ENCODE results near the gene ZPBP2. TPM values are rescaled to one million over a fixed set of nuclear protein-coding genes. Genes with fewer than 3 reads are reported as not detected.

ZPBP2 gene
- total RNA-seq, 6 experiments from 2014 or later = not detected

DNA sequence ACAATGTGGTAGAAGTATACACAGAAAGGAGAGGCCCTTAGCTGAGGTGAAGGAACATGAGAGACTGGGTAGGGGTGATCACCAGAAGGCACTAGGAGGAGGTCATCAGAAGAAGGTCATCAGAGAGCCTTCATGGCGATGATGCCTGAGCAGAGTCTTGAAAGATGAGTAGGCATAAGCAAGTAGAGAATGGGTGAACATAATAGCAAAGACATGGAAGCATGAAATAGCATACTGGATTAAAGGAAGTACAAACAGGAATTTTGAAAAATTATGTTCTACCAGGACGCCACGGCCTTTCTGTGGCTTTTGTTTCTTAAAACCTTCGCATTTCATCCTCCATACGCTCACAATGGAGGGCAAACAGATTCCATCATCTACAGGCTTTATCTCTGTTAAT, 6.8 kb upstream of the ZPBP2 start:
- no peaks in the 10 kb centered on the region for H3K4me1 Mint-ChIP-seq (ENCODE audit: low read depth)
- TF ChIP-seq, protein P1, sequence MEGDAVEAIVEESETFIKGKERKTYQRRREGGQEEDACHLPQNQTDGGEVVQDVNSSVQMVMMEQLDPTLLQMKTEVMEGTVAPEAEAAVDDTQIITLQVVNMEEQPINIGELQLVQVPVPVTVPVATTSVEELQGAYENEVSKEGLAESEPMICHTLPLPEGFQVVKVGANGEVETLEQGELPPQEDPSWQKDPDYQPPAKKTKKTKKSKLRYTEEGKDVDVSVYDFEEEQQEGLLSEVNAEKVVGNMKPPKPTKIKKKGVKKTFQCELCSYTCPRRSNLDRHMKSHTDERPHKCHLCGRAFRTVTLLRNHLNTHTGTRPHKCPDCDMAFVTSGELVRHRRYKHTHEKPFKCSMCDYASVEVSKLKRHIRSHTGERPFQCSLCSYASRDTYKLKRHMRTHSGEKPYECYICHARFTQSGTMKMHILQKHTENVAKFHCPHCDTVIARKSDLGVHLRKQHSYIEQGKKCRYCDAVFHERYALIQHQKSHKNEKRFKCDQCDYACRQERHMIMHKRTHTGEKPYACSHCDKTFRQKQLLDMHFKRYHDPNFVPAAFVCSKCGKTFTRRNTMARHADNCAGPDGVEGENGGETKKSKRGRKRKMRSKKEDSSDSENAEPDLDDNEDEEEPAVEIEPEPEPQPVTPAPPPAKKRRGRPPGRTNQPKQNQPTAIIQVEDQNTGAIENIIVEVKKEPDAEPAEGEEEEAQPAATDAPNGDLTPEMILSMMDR (IDR thresholded peaks at IDR 0.05) = no peak
- no peak overlapping the region for H3K27ac Mint-ChIP-seq
- DNase-seq = no peak
- H3K27me3 Mint-ChIP-seq (ENCODE audit: insufficient read depth) = peaks cover 37% of the 10 kb centered on the region
- H3K36me3 Mint-ChIP-seq (ENCODE audit: low read depth) = no peaks in the 10 kb centered on the region
- H3K4me3 Mint-ChIP-seq = no peak overlapping the region
- H3K9me3 Mint-ChIP-seq = no peaks in the 10 kb centered on the region

DNA sequence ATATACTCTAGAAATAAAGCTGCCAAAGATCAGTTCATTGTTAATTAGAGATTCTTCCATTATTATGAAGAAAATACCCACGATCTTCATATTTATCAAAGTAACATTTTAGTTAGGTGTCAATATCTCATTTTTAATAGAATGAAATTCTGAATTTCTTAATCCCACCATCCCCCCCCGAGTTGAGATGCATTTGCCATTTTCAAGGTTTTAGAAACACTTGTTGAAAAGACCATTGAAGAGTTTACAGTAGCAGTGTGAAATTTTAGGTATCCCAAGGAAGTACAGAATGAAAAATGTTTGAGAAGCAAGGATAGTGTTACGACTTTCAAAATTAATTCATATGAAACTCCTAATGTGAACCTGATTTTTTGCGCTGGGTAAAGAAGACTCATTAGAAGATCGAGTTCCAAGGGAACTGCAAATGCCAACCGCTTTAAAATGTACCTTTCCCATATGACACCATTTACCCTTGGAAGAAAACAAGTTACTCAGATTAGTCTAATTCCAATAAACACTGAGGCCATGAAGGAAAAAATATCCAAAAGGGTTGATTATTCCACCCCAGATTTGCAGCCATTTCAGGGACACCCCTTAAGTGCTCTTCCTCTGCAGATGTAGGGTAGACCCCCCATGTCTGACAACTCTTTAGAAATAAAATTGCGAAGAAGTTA, 4.6 kb upstream of the ZPBP2 start:
- no peaks in the 10 kb centered on the region for H3K4me1 Mint-ChIP-seq (ENCODE audit: low read depth)
- DNase-seq = no peak
- H3K4me3 Mint-ChIP-seq = no peak overlapping the region; the same call in 1 of the 2 replicates
- H3K27ac Mint-ChIP-seq = no peak overlapping the region
- peaks cover 45% of the 10 kb centered on the region for H3K27me3 Mint-ChIP-seq (ENCODE audit: insufficient read depth)
- TF ChIP-seq, protein P1 (IDR thresholded peaks at IDR 0.05) = no peak
- no peaks in the 10 kb centered on the region for H3K36me3 Mint-ChIP-seq (ENCODE audit: low read depth)
- peaks cover 7% of the 10 kb centered on the region for H3K9me3 Mint-ChIP-seq

DNA sequence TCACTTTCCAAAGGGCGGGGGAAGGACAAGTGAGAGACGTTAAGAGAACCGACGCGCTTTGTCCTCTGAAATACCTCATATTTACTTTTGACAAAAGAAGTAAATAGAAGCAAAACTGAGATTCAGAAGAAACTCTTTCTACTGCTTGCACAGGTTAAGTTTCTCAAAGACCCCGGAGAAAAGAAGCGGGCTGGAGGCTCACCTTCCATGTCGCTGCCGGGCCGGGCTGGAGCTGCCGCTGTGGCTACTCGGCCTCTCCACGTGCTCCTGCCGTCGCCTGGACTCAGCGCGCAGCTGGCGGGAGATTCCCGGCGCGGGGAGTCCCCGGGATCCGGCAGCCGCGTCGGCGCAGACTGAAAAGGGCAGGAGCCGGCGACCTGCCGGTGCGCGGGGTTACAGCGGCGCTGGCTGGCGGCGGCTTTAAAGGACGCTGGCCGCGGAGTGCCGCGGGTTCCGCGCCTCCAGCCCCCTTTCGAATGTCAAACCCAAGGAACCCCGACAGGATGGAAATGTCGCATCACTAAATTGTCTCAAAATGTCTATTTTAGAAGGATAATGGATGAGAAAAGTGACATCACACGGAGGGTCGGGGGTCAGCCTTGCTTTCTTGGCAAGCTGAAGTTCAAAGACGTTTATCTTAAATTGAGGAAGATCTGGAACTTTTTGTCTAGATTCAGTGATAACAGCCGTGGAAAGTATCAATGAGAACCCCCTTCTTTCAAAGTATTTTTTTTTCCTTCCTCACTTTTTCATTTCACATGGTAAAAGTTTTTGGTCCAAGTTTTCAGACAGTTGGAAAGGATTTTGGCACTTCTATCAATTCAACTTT, 3.9 kb upstream of the ZPBP2 start, which contains the start of gene IKZF3:
TSS of gene IKZF3 (minus strand) at position 395 of the 829 bp plus-strand sequence. CDS start at position 209, 186 bp downstream.
- Mint-ChIP-seq H3K27ac (no peak within 1 kb of the TSS), H3K4me3 (no peak within 1 kb of the TSS; the same call in 1 of the 2 replicates), H3K9me3 (peaks cover 14% of the 10 kb centered on the region), H3K36me3 (ENCODE audit: low read depth) (no peaks in the 10 kb centered on the region), H3K4me1 (ENCODE audit: low read depth) (no peaks in the 10 kb centered on the region), H3K27me3 (ENCODE audit: insufficient read depth) (peaks cover 53% of the 10 kb centered on the region)
- TF ChIP-seq, protein P1 (IDR thresholded peaks at IDR 0.05) = no peak
- no peak for DNase-seq

DNA sequence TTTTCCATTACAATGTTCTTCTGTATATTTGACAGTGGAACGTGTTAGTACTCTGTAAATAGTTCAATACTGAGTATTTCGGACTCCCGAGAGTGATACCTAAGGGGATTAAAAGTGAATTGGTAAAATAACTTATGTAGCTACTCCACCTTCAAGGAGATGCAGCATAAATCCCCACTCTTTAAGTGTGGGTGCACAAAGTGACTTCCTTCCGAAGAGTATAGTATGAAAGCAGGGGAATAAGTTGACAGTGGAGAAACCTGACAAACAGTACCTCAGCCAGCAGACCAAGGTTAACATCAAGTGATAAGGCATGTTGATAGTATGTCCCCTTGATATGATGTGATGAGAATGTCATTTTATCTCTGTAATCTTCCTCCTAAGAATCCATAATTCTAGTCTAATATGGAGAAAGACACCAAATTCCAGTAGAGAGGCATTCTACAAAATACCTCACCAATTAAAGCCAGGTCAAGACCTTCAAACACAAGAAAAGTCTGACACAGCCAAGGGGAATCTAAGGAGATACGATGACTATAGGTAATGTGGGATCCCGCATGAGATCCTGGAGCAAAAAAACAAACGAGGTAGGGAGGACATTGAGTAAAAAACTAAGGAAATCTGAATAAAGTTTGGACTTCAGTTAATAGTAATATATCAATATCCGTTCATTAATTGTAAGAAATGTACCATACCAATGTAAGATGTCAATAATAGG, 1.8 kb upstream of the ZPBP2 start:
- peaks cover 14% of the 10 kb centered on the region for H3K9me3 Mint-ChIP-seq
- no peak overlapping the region for H3K27ac Mint-ChIP-seq
- peaks cover 53% of the 10 kb centered on the region for H3K27me3 Mint-ChIP-seq (ENCODE audit: insufficient read depth)

More for the DNA sequence above, 1.8 kb upstream of the ZPBP2 start:
- H3K4me1 Mint-ChIP-seq (ENCODE audit: low read depth) = no peaks in the 10 kb centered on the region
- DNase-seq = no peak
- no peaks in the 10 kb centered on the region for H3K36me3 Mint-ChIP-seq (ENCODE audit: low read depth)
- TF ChIP-seq, protein P1 (IDR thresholded peaks at IDR 0.05) = no peak
- H3K4me3 Mint-ChIP-seq = no peak overlapping the region

All from HFFc6 (cell line).